WERI-Rb-1 (cell line): ENCODE data around the gene MAD1L1.

Source experiments
- DNase-seq: peaks from one replicate; pipeline ENCODE4 v3.0.0-alpha.2; 2020
- H3K27ac ChIP-seq: fragments of 250-450 bp; sonication (Bioruptor Pico); 2 replicates; pipeline ENCODE4 v1.5.1; 2020; ENCODE audit warnings: mild to moderate bottlenecking, moderate library complexity
- H3K27me3 ChIP-seq: fragments of 250-450 bp; sonication (Bioruptor Pico); 2 replicates; pipeline ENCODE4 v1.5.1; 2021; ENCODE audit warnings: mild to moderate bottlenecking, low read depth, moderate library complexity; ENCODE audit not compliant: insufficient read depth, severe bottlenecking
- H3K36me3 ChIP-seq: fragments of 250-450 bp; sonication (Bioruptor Pico); 2 replicates; pipeline ENCODE4 v1.5.1; 2020; ENCODE audit warnings: mild to moderate bottlenecking, moderate library complexity
- H3K4me3 ChIP-seq: 2 replicates; pipeline ENCODE4 v1.5.1; 2011; ENCODE audit warnings: low read depth, mild to moderate bottlenecking, control low read depth, low read length
- H3K9me3 ChIP-seq: fragments of 250-450 bp; sonication (Bioruptor Pico); 2 replicates; pipeline ENCODE4 v1.5.1; 2021; ENCODE audit warnings: mild to moderate bottlenecking, moderate library complexity; ENCODE audit not compliant: severe bottlenecking
- CTCF ChIP-seq: IDR thresholded peaks from 2 replicates; pipeline ENCODE4 v1.5.1; 2011; ENCODE audit warnings: low read depth, mild to moderate bottlenecking, control low read depth, inconsistent platforms, low read length

MAD1L1 gene

DNA sequence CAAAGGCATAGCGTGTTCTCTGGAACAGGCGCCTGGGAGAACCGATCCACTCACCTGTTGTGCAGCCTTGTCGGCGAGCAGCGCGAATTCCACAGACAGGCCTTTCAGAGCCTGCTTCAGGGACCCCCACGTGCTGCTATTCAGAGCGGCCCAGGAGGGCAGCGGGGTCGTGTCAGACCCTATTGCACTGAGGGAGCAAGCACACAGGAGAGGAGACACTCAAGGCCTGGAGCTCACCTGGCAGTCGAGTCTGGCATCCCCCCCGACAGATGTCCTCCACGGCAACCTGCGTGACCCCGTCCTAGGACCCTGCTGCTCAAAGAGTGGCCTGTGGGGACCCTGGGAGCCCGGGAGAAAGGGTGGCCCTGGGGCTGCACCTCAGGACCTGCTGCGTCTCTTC lies 30.4 kb upstream of the MAD1L1 start:
- H3K9me3 ChIP-seq, result no peaks in the 10 kb centered on the region
- no peaks in the 10 kb centered on the region for H3K27me3 ChIP-seq
- DNase-seq, result no peak

GRCh38 chr7:2261611-2262010 lies 28.9 kb upstream of the MAD1L1 start:
- no peak overlapping the region for H3K27ac ChIP-seq
- peaks cover 46% of the 10 kb centered on the region for H3K36me3 ChIP-seq
- H3K9me3 ChIP-seq, result no peaks in the 10 kb centered on the region
- no peak for DNase-seq
- TF ChIP-seq CTCF, result no peak
- no peaks in the 10 kb centered on the region for H3K27me3 ChIP-seq
- no peak overlapping the region for H3K4me3 ChIP-seq

More for the DNA sequence above, 30.4 kb upstream of the MAD1L1 start:
- Histone ChIP-seq H3K4me3 (no peak overlapping the region), H3K27ac (peak overlapping the region; percentile 60), H3K36me3 (peaks cover 37% of the 10 kb centered on the region)
- TF ChIP-seq CTCF, result no peak

GRCh38 chr7:2260820-2261219 lies 28.1 kb upstream of the MAD1L1 start:
- Histone ChIP-seq H3K27ac (no peak overlapping the region), H3K4me3 (no peak overlapping the region), H3K36me3 (peaks cover 53% of the 10 kb centered on the region), H3K9me3 (no peaks in the 10 kb centered on the region), H3K27me3 (no peaks in the 10 kb centered on the region)
- no peak for TF ChIP-seq CTCF
- no peak for DNase-seq

GRCh38 chr7:2259480-2259879 lies 26.7 kb upstream of the MAD1L1 start:
- DNase-seq, result no peak
- TF ChIP-seq CTCF, result no peak
- Histone ChIP-seq H3K4me3 (no peak overlapping the region), H3K9me3 (no peaks in the 10 kb centered on the region), H3K27ac (no peak overlapping the region), H3K36me3 (peaks cover 61% of the 10 kb centered on the region), H3K27me3 (no peaks in the 10 kb centered on the region)

- Histone ChIP-seq H3K27me3 (no peaks in the 10 kb centered on the region), H3K36me3 (peaks cover 56% of the 10 kb centered on the region), H3K4me3 (no peak overlapping the region), H3K9me3 (no peaks in the 10 kb centered on the region), H3K27ac (no peak overlapping the region)
- no peak for TF ChIP-seq CTCF
- no peak for DNase-seq
Measured at GRCh38 chr7:2258661-2259365, 26.1 kb upstream of the MAD1L1 start.

DNA sequence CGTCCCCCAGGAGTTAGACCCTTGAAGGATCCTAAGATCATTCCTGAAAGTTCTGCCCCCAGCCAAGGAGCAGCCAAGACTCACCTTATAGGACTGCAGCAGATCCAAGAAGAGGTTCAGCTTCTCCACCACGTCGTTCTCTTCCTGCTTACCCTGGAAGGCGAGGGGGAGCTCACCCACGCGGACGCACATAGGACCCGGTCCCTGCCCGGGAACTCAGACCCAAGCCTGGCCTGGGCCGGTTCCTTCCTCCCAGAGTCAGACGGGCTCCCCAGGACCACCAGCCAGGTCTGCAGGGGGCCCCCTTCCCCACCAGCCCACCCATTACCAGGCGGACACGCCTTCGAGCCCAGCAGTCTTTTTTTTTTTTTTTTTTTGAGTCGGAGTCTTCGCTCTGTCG lies 24.9 kb upstream of the MAD1L1 start:
- no peak overlapping the region for H3K4me3 ChIP-seq
- no peaks in the 10 kb centered on the region for H3K27me3 ChIP-seq
- peaks cover 53% of the 10 kb centered on the region for H3K36me3 ChIP-seq
- TF ChIP-seq CTCF, result no peak
- no peak overlapping the region for H3K27ac ChIP-seq
- no peaks in the 10 kb centered on the region for H3K9me3 ChIP-seq
- DNase-seq, result no peak
